PC-9 (cell line): ENCODE results near the gene SUGCT. TPM values are rescaled to one million over a fixed set of nuclear protein-coding genes. Genes with fewer than 3 reads are reported as not detected.

Experiments used
- BruUV-seq: library from RNA; stranded (reverse); fragments of 400-500 nt; replicated peaks from 2 replicates; lab custom pipeline; 2021; lab: Mats Ljungman, UMichigan
- CTCF ChIA-PET: fragments of 300-600 bp; sonication (Branson Sonifier 250); formaldehyde crosslinking; loops from one replicate; lab custom pipeline; 2022; ENCODE audit warnings: antibody characterized with exemption; lab: Charles Lee
- POLR2A ChIA-PET: fragments of 300-600 bp; sonication (Branson Sonifier 250); formaldehyde crosslinking; loops from one replicate; lab custom pipeline; 2022; ENCODE audit warnings: antibody characterized with exemption; ENCODE audit not compliant: unreplicated experiment; lab: Charles Lee
- DNase-seq, 2 experiments: peaks; one replicate each; pipeline versions ENCODE4 v3.0.0 to v3.0.0-alpha.2; 2015 to 2022; ENCODE audit warnings: mixed read lengths in 1 of 2
- H2AFZ ChIP-seq: fragments of 200-600 bp; sonication (generic); 2 replicates; pipeline ENCODE4 v1.8.1; 2017; ENCODE audit warnings: antibody characterized with exemption
- H3F3A ChIP-seq: fragments of 200-600 bp; sonication (generic); 2 replicates; pipeline ENCODE4 v1.8.1; 2017; ENCODE audit warnings: antibody characterized with exemption, mild to moderate bottlenecking, low read depth; ENCODE audit not compliant: insufficient read depth
- H3K27ac ChIP-seq: fragments of 200-600 bp; sonication (generic); 2 replicates; pipeline ENCODE4 v1.6.1; 2016; ENCODE audit warnings: mixed run types
- H3K27me3 ChIP-seq: fragments of 200-600 bp; sonication (generic); 2 replicates; pipeline ENCODE4 v1.6.1; 2016; ENCODE audit warnings: low read depth, mixed run types; ENCODE audit not compliant: insufficient read depth
- H3K36me3 ChIP-seq: fragments of 200-600 bp; sonication (generic); 2 replicates; pipeline ENCODE4 v1.6.1; 2016; ENCODE audit warnings: low read depth, mixed run types
- H3K4me1 ChIP-seq: fragments of 200-600 bp; sonication (generic); replicated peaks from 2 replicates; pipeline ENCODE4 v1.6.1; 2016; ENCODE audit warnings: mixed run types; ENCODE audit not compliant: insufficient read depth
- H3K4me2 ChIP-seq: fragments of 200-600 bp; sonication (generic); 2 replicates; pipeline ENCODE4 v1.6.1; 2017; ENCODE audit warnings: mixed run types
- H3K4me3 ChIP-seq: fragments of 200-600 bp; sonication (generic); 2 replicates; pipeline ENCODE4 v1.6.1; 2016; ENCODE audit warnings: mixed run types
- H3K79me2 ChIP-seq: fragments of 200-600 bp; sonication (generic); 2 replicates; pipeline ENCODE4 v1.6.1; 2017; ENCODE audit warnings: low read depth, mixed run types
- H3K9me2 ChIP-seq: fragments of 200-600 bp; sonication (generic); 2 replicates; pipeline ENCODE4 v1.8.1; 2017; ENCODE audit warnings: mild to moderate bottlenecking; ENCODE audit not compliant: insufficient read depth
- H3K9me3 ChIP-seq: fragments of 200-600 bp; sonication (generic); 2 replicates; pipeline ENCODE4 v1.8.1; 2016; ENCODE audit warnings: low read depth; ENCODE audit not compliant: insufficient read depth
- H4K20me1 ChIP-seq: fragments of 200-600 bp; sonication (generic); 2 replicates; pipeline ENCODE4 v1.8.1; 2017; ENCODE audit not compliant: insufficient read depth
- CTCF ChIP-seq: fragments of 200-600 bp; sonication (generic); conservative IDR thresholded peaks from 2 replicates; pipeline ENCODE4 v1.6.1; 2017; ENCODE audit warnings: mixed run types, antibody characterized with exemption, mild to moderate bottlenecking, moderate library complexity
- EZH2 ChIP-seq: fragments of 200-600 bp; sonication (generic); IDR thresholded peaks from 2 replicates; pipeline ENCODE4 v1.8.0; 2017; ENCODE audit warnings: antibody characterized with exemption, low read depth
- intact Hi-C: fragments of 100-400 bp; cut with micrococcal nuclease; formaldehyde crosslinking; loops from one replicate; pipeline ENCODE4 v1.10.0; 2022; ENCODE audit not compliant: unreplicated experiment
- total RNA-seq: library from RNA; stranded (reverse); gene quantifications from 2 replicates; pipeline ENCODE4 v1.2.3, GENCODE V29; 2021

SUGCT gene
- total RNA-seq, 1 experiment from 2014 or later: 3.5 TPM

- no peak overlapping the region for H3K4me3 ChIP-seq
- peak in 1 of 2 experiments; percentile 21 for DNase-seq
- H3K4me1 ChIP-seq: no peaks in the 10 kb centered on the region
- intact Hi-C loops: no loop called here
- H3K9me3 ChIP-seq: no peaks in the 10 kb centered on the region
- no peak overlapping the region for H3K4me2 ChIP-seq
- CTCF ChIA-PET: no interaction called here
- TF ChIP-seq CTCF (no peak), EZH2 (no peak)
- no TSS peak for BruUV-seq
- H3K9me2 ChIP-seq: no peaks in the 10 kb centered on the region; the same call in 1 of the 2 replicates
- no peaks in the 10 kb centered on the region for H4K20me1 ChIP-seq
- no peak overlapping the region for H3K27ac ChIP-seq
- H3K79me2 ChIP-seq: no peaks in the 10 kb centered on the region
- no peaks in the 10 kb centered on the region for H3F3A ChIP-seq
- H3K36me3 ChIP-seq: no peaks in the 10 kb centered on the region
- no peak overlapping the region for H2AFZ ChIP-seq
- no peaks in the 10 kb centered on the region for H3K27me3 ChIP-seq
- POLR2A ChIA-PET: no interaction called here
These were observed 435.4 kb downstream of the SUGCT start for GRCh38 chr7:40570223-40570622.

GRCh38 chr7:40571796-40572195 is 437.0 kb downstream of the SUGCT start:
- no TSS peak for BruUV-seq
- no peaks in the 10 kb centered on the region for H4K20me1 ChIP-seq
- ChIA-PET CTCF (no interaction called here), POLR2A (no interaction called here)
- no peaks in the 10 kb centered on the region for H3K27me3 ChIP-seq
- H2AFZ ChIP-seq: no peak overlapping the region
- no peaks in the 10 kb centered on the region for H3K79me2 ChIP-seq
- H3K4me1 ChIP-seq: no peaks in the 10 kb centered on the region
- peak in 1 of 2 experiments; percentile 26 for DNase-seq
- H3K4me2 ChIP-seq: no peak overlapping the region
- no peaks in the 10 kb centered on the region for H3K9me3 ChIP-seq
- H3K4me3 ChIP-seq: no peak overlapping the region
- no peaks in the 10 kb centered on the region; the same call in 1 of the 2 replicates for H3K9me2 ChIP-seq
- H3K36me3 ChIP-seq: no peaks in the 10 kb centered on the region
- no peak overlapping the region for H3K27ac ChIP-seq
- TF ChIP-seq EZH2 (no peak), CTCF (no peak)
- intact Hi-C loops: no loop called here
- H3F3A ChIP-seq: no peaks in the 10 kb centered on the region

GRCh38 chr7:40572810-40573465 is 438.1 kb downstream of the SUGCT start:
- no peaks in the 10 kb centered on the region for H3F3A ChIP-seq
- no peaks in the 10 kb centered on the region for H3K79me2 ChIP-seq
- no peaks in the 10 kb centered on the region for H3K27me3 ChIP-seq
- H3K9me3 ChIP-seq: no peaks in the 10 kb centered on the region
- H4K20me1 ChIP-seq: no peaks in the 10 kb centered on the region
- no peak for TF ChIP-seq CTCF
- TF ChIP-seq EZH2: no peak
- DNase-seq: peak in 1 of 2 experiments; percentile 10
- ChIA-PET POLR2A (interaction anchor here (0.7 kb wide), 1 partner anchor 475 kb away, joined by 7 read pairs; no protein-coding TSS in a partner anchor), CTCF (interaction anchor here (0.5 kb wide), 1 partner anchor 39 kb away, joined by 3 read pairs; no protein-coding TSS in a partner anchor)
- H3K4me3 ChIP-seq: no peak overlapping the region
- H3K9me2 ChIP-seq: no peaks in the 10 kb centered on the region; the same call in 1 of the 2 replicates
- H3K36me3 ChIP-seq: no peaks in the 10 kb centered on the region
- BruUV-seq: no TSS peak
- no peak overlapping the region for H3K4me2 ChIP-seq
- no peak overlapping the region for H3K27ac ChIP-seq
- intact Hi-C loops: no loop called here
- no peaks in the 10 kb centered on the region for H3K4me1 ChIP-seq
- no peak overlapping the region for H2AFZ ChIP-seq
